ENCODE results near the gene GYS1.
"Not testable (repeated sequence)": the region's sequence is repeated elsewhere in the genome, so short reads cannot be mapped to it uniquely, and the experiment has no call there.

Gene GYS1

DNA sequence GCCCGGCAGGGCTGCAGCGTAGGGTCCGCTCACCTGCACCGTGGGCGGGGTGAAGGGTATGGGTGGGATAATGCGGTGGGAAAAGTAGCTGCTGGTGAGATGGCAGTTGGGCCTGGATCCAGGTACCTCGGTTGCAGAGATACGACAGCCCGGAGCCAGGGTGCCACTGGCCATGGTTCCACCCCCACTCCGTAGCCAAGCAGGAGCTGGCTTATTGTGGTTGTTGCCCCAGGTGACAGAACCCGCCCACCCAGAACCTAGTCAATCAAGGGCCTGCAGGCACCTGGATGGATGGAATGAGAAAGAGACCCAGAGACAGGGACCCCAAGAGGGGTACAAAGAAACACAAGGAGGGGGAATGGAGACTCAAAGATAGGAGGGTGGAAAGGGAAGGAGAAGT, 27.2 kb upstream of the GYS1 start:
- H3K79me1 ChIP-seq (ENCODE audit: low read length), result no peaks in the 10 kb centered on the region
- no peak overlapping the region for H2AK5ac ChIP-seq (ENCODE audit: low read length)
- H3K79me2 ChIP-seq (ENCODE audit: control insufficient read depth, insufficient read depth, low read length), result no peaks in the 10 kb centered on the region
- no peaks in the 10 kb centered on the region for H3K27me3 ChIP-seq (ENCODE audit: insufficient read depth, low read length, poor library complexity)
- no peak overlapping the region for H3K4me2 ChIP-seq (ENCODE audit: low read length)
- H4K5ac ChIP-seq (ENCODE audit: low read length), result no peak overlapping the region
- no peak overlapping the region for H2BK120ac ChIP-seq (ENCODE audit: low read depth, low read length)
- no peaks in the 10 kb centered on the region for H3K4me1 ChIP-seq (ENCODE audit: control insufficient read depth, low read depth, low read length)
- no peak overlapping the region for H3K4me3 ChIP-seq (ENCODE audit: low read length)
- no peak overlapping the region for H2BK5ac ChIP-seq (ENCODE audit: low read length)
- peak; percentile 53 for DNase-seq
- no peak overlapping the region for H3K4ac ChIP-seq (ENCODE audit: low read depth, low read length)
- no peak overlapping the region for H3K56ac ChIP-seq (ENCODE audit: low read length)
- H3K27ac ChIP-seq (ENCODE audit: low read depth, low read length), result no peak overlapping the region
- no CpG with 5 or more reads among the region's 11 CpGs for WGBS (ENCODE audit: extremely low coverage, insufficient coverage, low lambda C conversion rate)
- no peak overlapping the region for H3K18ac ChIP-seq (ENCODE audit: low read length)
- no peaks in the 10 kb centered on the region for H3K36me3 ChIP-seq (ENCODE audit: control insufficient read depth, insufficient read depth, low read length)
- H4K8ac ChIP-seq (ENCODE audit: low read depth, low read length), result no peak overlapping the region
- no peak overlapping the region for H2BK15ac ChIP-seq (replicated peaks; ENCODE audit: low read depth)
- H3K9ac ChIP-seq (ENCODE audit: low read length), result no peak overlapping the region
- H3K23ac ChIP-seq (ENCODE audit: low read length), result no peak overlapping the region

DNA sequence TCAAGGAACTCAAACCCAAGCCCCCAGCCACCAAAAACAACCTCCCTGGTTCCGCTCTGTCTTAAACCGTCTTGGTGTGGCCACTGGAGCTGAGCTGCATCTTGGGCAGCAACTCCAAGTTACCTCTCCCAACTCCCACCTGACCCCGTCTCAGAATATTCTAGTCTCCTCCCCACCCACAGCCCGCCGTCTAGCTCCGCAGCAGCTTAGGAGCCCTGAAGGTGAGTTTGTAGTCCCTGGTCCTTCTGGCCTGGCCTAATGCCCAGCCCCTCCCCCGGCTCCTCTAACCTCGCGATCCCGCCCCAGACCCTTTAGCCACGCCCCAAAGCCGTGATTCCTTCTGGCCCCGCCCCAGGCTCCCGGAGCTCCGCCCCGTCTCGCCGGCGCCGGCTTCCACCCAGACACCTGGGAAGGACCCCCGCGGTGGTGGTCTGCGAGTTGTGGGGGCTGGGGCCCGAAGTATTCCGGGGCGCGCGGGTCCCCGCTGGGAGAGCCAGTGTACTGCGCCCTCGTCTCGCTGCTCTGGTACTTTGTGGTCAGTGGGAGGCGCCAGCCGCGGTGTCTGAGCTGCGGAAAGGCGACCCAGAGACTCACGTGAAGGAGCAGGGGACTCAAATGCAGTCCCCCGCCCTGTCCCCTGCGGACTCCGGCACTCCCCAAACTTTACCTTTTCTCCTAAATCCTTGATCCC, 26.3 kb upstream of the GYS1 start:
- Histone ChIP-seq H2BK5ac (ENCODE audit: low read length) (no peak overlapping the region), H2BK15ac (replicated peaks; ENCODE audit: low read depth) (no peak overlapping the region), H4K8ac (ENCODE audit: low read depth, low read length) (no peak overlapping the region), H3K56ac (ENCODE audit: low read length) (peak overlapping the region; percentile 42), H2AK5ac (ENCODE audit: low read length) (no peak overlapping the region), H3K18ac (ENCODE audit: low read length) (no peak overlapping the region), H2BK120ac (ENCODE audit: low read depth, low read length) (no peak overlapping the region), H3K4me1 (ENCODE audit: control insufficient read depth, low read depth, low read length) (no peaks in the 10 kb centered on the region), H3K23ac (ENCODE audit: low read length) (no peak overlapping the region), H3K4me2 (ENCODE audit: low read length) (no peak overlapping the region), H3K27me3 (ENCODE audit: insufficient read depth, low read length, poor library complexity) (no peaks in the 10 kb centered on the region), H3K36me3 (ENCODE audit: control insufficient read depth, insufficient read depth, low read length) (no peaks in the 10 kb centered on the region), H4K5ac (ENCODE audit: low read length) (no peak overlapping the region), H3K79me1 (ENCODE audit: low read length) (no peaks in the 10 kb centered on the region), H3K4me3 (ENCODE audit: low read length) (no peak overlapping the region), H3K27ac (ENCODE audit: low read depth, low read length) (no peak overlapping the region), H3K79me2 (ENCODE audit: control insufficient read depth, insufficient read depth, low read length) (no peaks in the 10 kb centered on the region), H3K4ac (ENCODE audit: low read depth, low read length) (no peak overlapping the region), H3K9ac (ENCODE audit: low read length) (no peak overlapping the region)
- peak; percentile 57 for DNase-seq
- WGBS (ENCODE audit: extremely low coverage, insufficient coverage, low lambda C conversion rate), result no CpG with 5 or more reads among the region's 41 CpGs

DNA sequence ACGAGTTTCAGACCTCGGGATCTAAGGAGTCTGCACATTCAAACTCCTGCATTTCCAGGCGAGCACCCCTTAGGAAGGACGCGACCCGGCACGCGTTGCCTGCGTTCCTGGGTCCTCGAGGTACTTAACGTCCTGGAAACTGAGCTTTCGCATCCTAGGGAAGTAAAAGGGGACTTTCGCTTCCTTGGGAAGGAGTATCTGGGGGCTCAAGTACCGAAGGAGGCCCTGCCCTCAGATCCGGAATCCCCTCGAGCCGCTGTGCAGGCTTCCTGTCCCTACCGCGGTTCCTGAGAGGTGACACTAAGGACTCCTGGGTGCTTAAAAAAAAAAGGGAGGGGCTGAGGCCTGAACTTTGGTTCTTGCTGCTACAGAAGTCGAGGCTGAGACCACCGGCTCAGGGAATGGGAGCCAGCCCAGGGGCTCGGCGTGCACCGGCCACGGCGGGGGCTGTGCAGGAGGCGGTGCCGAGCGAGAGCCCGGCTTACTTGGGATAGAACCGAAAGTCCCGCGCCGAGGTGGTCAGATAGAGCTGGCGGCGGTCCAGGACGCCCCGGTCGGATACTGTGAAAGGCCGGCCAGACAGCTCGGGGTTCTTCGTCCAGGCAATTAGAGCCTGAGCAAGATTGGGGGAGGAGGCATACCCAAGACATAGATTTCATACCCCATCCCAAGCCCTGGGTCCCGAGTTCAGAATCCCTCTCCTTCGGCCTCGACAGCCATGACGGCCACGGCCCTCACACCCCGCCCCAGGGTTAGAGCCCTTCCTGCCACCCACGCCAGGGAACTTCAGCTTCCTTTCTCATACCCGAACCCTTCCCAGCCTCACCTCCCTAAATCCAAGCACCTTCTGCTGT, 25.5 kb upstream of the GYS1 start:
- not testable (repeated sequence) for H3K4me2 ChIP-seq (ENCODE audit: low read length); H3K4me1 ChIP-seq (ENCODE audit: control insufficient read depth, low read depth, low read length); H2AK5ac ChIP-seq (ENCODE audit: low read length); H2BK15ac ChIP-seq (replicated peaks; ENCODE audit: low read depth); H3K79me1 ChIP-seq (ENCODE audit: low read length); H3K4ac ChIP-seq (ENCODE audit: low read depth, low read length); H4K5ac ChIP-seq (ENCODE audit: low read length); H3K27me3 ChIP-seq (ENCODE audit: insufficient read depth, low read length, poor library complexity); DNase-seq; H3K36me3 ChIP-seq (ENCODE audit: control insufficient read depth, insufficient read depth, low read length); H3K4me3 ChIP-seq (ENCODE audit: low read length); H4K8ac ChIP-seq (ENCODE audit: low read depth, low read length); H2BK5ac ChIP-seq (ENCODE audit: low read length); H3K18ac ChIP-seq (ENCODE audit: low read length); H3K27ac ChIP-seq (ENCODE audit: low read depth, low read length); H3K79me2 ChIP-seq (ENCODE audit: control insufficient read depth, insufficient read depth, low read length); H2BK120ac ChIP-seq (ENCODE audit: low read depth, low read length); H3K23ac ChIP-seq (ENCODE audit: low read length)
- no CpG with 5 or more reads among the region's 50 CpGs for WGBS (ENCODE audit: extremely low coverage, insufficient coverage, low lambda C conversion rate)
- Histone ChIP-seq H3K56ac (ENCODE audit: low read length) (peak overlapping the region; percentile 60), H3K9ac (ENCODE audit: low read length) (peak overlapping the region; percentile 57)

DNA sequence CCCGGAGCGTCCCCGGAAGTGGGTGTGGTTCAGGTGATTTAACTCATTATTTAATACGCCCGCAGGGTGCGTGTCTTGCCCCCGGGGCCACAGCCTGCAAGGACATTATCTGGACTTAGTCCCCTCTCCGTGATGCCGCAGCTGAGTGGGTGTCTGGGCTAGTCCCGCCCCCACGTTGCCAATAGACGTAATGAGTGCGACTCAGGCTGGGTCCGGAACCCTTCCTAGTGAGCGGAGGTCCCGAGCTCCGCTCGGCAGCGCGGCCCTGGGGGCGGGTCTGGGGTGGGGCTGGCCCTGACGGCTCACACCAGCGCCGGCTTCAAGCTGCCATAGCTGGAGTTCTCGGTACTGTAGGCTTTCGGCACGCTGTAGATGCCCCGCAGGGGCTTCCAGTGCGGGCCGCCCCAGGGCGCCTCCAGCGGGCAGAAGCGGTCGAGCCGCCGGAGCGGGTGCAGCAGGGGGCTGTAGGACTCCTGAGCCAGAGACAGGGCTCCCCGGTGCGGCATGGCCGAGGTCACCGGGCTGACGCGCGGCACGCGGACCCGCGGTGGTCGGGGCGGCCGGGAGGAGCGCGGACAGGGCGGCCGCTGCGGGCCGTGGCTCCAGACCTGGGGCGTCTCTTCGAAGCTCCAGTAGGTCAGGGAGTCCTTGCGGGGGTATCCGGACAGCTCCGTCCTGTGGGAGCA, 24.7 kb upstream of the GYS1 start:
- Histone ChIP-seq H3K4me3 (ENCODE audit: low read length) (no peak overlapping the region), H3K9ac (ENCODE audit: low read length) (peak overlapping the region; percentile 57), H4K8ac (ENCODE audit: low read depth, low read length) (no peak overlapping the region), H3K79me1 (ENCODE audit: low read length) (no peaks in the 10 kb centered on the region), H3K36me3 (ENCODE audit: control insufficient read depth, insufficient read depth, low read length) (no peaks in the 10 kb centered on the region), H2BK15ac (replicated peaks; ENCODE audit: low read depth) (no peak overlapping the region), H3K79me2 (ENCODE audit: control insufficient read depth, insufficient read depth, low read length) (no peaks in the 10 kb centered on the region), H3K23ac (ENCODE audit: low read length) (no peak overlapping the region), H2BK120ac (ENCODE audit: low read depth, low read length) (no peak overlapping the region), H3K27me3 (ENCODE audit: insufficient read depth, low read length, poor library complexity) (no peaks in the 10 kb centered on the region), H3K56ac (ENCODE audit: low read length) (peak overlapping the region; percentile 58), H4K5ac (ENCODE audit: low read length) (no peak overlapping the region), H3K4me1 (ENCODE audit: control insufficient read depth, low read depth, low read length) (no peaks in the 10 kb centered on the region), H2AK5ac (ENCODE audit: low read length) (no peak overlapping the region), H3K4ac (ENCODE audit: low read depth, low read length) (no peak overlapping the region), H3K4me2 (ENCODE audit: low read length) (peak overlapping the region; percentile 44), H2BK5ac (ENCODE audit: low read length) (no peak overlapping the region), H3K27ac (ENCODE audit: low read depth, low read length) (no peak overlapping the region), H3K18ac (ENCODE audit: low read length) (no peak overlapping the region)
- peak; percentile 73 for DNase-seq
- no CpG with 5 or more reads among the region's 62 CpGs for WGBS (ENCODE audit: extremely low coverage, insufficient coverage, low lambda C conversion rate)

DNA sequence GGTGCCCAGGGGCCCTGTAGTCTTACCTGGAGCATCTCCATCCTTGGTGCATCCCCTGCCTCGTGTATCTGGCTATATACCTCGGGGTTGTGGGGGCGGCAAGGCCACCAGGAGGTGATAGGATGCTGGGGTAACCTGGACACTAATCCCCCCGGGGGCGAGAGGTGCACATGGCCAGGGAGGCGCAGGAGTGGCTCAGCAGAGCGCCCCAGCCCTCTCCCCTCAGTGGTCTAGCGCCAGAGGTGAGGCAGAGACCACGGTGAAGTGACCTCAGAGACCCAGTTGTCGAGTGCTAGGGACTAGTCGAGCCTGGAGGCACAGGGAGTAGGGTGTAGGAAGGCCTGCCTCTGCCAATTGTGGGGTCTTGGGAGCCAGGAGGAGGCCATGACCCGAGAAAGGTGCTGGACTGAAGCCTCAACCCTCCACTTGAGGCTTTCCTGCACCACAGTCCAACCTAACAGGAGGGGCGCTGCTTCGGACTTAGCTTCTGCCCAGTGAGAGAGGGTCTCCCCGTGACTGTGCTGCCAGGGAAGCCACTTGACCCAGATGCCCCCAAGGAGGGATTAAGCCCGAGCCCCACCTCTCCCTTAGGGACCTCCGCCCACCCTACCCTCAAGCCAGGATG, 24.0 kb upstream of the GYS1 start, which contains the start of gene LHB:
Gene LHB, minus strand, starts transcription at position 51 of the 625 bp plus-strand sequence. Its CDS starts 10 bp downstream, at position 41.
- Histone ChIP-seq H3K36me3 (ENCODE audit: control insufficient read depth, insufficient read depth, low read length) (no peaks in the 10 kb centered on the region), H3K27ac (ENCODE audit: low read depth, low read length) (no peak within 1 kb of the TSS), H4K8ac (ENCODE audit: low read depth, low read length) (no peak within 1 kb of the TSS), H4K5ac (ENCODE audit: low read length) (no peak within 1 kb of the TSS), H3K4me2 (ENCODE audit: low read length) (peak within 1 kb of the TSS; percentile 44), H3K79me1 (ENCODE audit: low read length) (no peaks in the 10 kb centered on the region), H3K56ac (ENCODE audit: low read length) (peak within 1 kb of the TSS; percentile 58), H3K4me3 (ENCODE audit: low read length) (no peak within 1 kb of the TSS), H3K23ac (ENCODE audit: low read length) (no peak within 1 kb of the TSS), H3K18ac (ENCODE audit: low read length) (no peak within 1 kb of the TSS), H2BK15ac (replicated peaks; ENCODE audit: low read depth) (no peak within 1 kb of the TSS), H2AK5ac (ENCODE audit: low read length) (no peak within 1 kb of the TSS), H3K4me1 (ENCODE audit: control insufficient read depth, low read depth, low read length) (no peaks in the 10 kb centered on the region), H3K4ac (ENCODE audit: low read depth, low read length) (no peak within 1 kb of the TSS), H3K9ac (ENCODE audit: low read length) (peak within 1 kb of the TSS; percentile 57), H2BK5ac (ENCODE audit: low read length) (no peak within 1 kb of the TSS), H2BK120ac (ENCODE audit: low read depth, low read length) (no peak within 1 kb of the TSS), H3K79me2 (ENCODE audit: control insufficient read depth, insufficient read depth, low read length) (no peaks in the 10 kb centered on the region), H3K27me3 (ENCODE audit: insufficient read depth, low read length, poor library complexity) (no peaks in the 10 kb centered on the region)
- WGBS (ENCODE audit: extremely low coverage, insufficient coverage, low lambda C conversion rate), result no CpG with 5 or more reads among the region's 17 CpGs
- no peak for DNase-seq
